Measurements from ENCODE around the gene TAGLN.

The TAGLN gene

DNA sequence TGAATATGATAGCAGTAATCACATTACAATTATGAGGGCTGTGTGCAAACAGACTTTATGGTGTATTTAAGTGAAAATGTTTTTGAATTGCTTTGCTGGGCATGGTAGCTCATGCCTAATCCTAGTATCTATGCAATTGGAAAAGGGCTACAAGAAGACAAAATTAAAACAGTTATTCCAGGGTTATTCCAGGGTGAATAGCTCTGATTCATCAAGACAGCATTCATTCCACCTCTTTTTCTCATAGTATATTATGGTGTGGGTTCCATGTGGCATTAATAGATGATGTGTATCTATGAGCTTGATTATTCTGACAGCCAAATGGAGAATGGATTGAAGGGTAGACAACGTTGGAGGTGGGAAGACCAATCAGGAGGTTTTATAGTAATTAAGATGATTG is 32.7 kb upstream of the TAGLN start:
- Histone ChIP-seq H4K20me1 (ENCODE audit: insufficient read depth, low read length) (no peaks in the 10 kb centered on the region), H3K9me2 (replicated peaks; ENCODE audit: insufficient read depth, low read length) (no peaks in the 10 kb centered on the region), H2AFZ (ENCODE audit: low read length) (no peak overlapping the region), H3K9ac (ENCODE audit: low read length) (no peak overlapping the region), H3K4me3 (ENCODE audit: low read length) (no peak overlapping the region), H3F3A (ENCODE audit: insufficient read depth, low read length) (no peaks in the 10 kb centered on the region), H3K4me1 (ENCODE audit: low read length) (no peaks in the 10 kb centered on the region), H3K9me3 (replicated peaks; ENCODE audit: insufficient read depth, low read length) (no peaks in the 10 kb centered on the region), H3K27ac (ENCODE audit: low read length) (no peak overlapping the region), H3K79me2 (ENCODE audit: low read length) (peaks cover 8% of the 10 kb centered on the region), H3K27me3 (replicated peaks; ENCODE audit: insufficient read depth, low read length) (no peaks in the 10 kb centered on the region), H3K4me2 (ENCODE audit: low read depth, low read length) (no peak overlapping the region), H3K36me3 (replicated peaks; ENCODE audit: insufficient read depth, low read length) (peaks cover 12% of the 10 kb centered on the region; the same call in 1 of the 2 replicates)
- TF ChIP-seq, protein P1, sequence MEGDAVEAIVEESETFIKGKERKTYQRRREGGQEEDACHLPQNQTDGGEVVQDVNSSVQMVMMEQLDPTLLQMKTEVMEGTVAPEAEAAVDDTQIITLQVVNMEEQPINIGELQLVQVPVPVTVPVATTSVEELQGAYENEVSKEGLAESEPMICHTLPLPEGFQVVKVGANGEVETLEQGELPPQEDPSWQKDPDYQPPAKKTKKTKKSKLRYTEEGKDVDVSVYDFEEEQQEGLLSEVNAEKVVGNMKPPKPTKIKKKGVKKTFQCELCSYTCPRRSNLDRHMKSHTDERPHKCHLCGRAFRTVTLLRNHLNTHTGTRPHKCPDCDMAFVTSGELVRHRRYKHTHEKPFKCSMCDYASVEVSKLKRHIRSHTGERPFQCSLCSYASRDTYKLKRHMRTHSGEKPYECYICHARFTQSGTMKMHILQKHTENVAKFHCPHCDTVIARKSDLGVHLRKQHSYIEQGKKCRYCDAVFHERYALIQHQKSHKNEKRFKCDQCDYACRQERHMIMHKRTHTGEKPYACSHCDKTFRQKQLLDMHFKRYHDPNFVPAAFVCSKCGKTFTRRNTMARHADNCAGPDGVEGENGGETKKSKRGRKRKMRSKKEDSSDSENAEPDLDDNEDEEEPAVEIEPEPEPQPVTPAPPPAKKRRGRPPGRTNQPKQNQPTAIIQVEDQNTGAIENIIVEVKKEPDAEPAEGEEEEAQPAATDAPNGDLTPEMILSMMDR (IDR thresholded peaks at IDR 0.05; ENCODE audit: low read length): no peak
- TF ChIP-seq EZH2phosphoT487 (IDR thresholded peaks at IDR 0.05; ENCODE audit: low read length) (no peak), EZH2 (optimal IDR thresholded peaks at IDR 0.05; ENCODE audit: low read depth, low read length) (no peak)
- DNase-seq: no peak

DNA sequence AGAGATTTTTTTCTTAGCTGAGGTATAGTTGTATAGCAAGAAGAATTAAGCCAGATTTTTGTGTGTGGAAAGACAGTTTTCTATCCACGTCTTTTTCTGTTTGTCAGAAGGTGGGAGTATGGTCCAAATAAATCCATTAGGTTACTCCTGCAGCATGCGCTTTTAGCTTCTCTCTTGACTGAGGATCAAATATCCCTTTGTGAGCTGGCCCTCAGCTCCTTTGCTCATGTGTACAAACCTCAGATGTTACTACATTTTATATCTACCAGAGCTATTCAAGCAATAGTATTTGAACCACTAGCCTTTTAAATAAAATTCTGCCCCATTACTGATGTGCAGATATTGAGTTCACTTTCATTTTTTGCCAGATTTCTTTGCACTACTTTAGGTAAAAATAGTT is 29.4 kb upstream of the TAGLN start:
- peaks cover 9% of the 10 kb centered on the region; the same call in 1 of the 2 replicates for H3K36me3 ChIP-seq (replicated peaks; ENCODE audit: insufficient read depth, low read length)
- TF ChIP-seq, protein P1 (IDR thresholded peaks at IDR 0.05; ENCODE audit: low read length): no peak
- no peak for TF ChIP-seq EZH2phosphoT487 (IDR thresholded peaks at IDR 0.05; ENCODE audit: low read length)
- H3K4me1 ChIP-seq (ENCODE audit: low read length): no peaks in the 10 kb centered on the region

DNA sequence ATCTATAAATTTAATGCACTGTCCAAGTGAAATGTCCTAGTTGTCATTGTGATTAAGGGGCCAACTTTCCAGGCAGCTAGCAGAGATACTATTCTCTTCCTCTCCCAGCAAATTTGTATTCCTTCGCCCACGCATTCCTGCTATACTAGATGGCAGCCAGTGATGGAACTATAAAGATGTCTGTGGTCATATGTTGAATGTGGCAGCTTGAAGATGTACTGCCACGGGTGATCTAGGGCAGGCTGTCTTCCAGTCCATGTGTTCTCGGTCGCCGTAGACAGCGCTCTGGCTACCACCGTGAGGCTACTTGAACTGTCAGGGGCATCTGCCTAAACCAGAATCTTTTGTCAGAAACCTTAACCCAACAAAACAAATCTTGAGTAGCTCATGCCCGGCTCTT is 29.0 kb upstream of the TAGLN start:
- peaks cover 9% of the 10 kb centered on the region; the same call in 1 of the 2 replicates for H3K36me3 ChIP-seq (replicated peaks; ENCODE audit: insufficient read depth, low read length)

More for the DNA sequence above, 29.4 kb upstream of the TAGLN start:
- no peak for DNase-seq
- no peak overlapping the region for H3K4me2 ChIP-seq (ENCODE audit: low read depth, low read length)
- no peaks in the 10 kb centered on the region for H3K9me3 ChIP-seq (replicated peaks; ENCODE audit: insufficient read depth, low read length)
- H3K27ac ChIP-seq (ENCODE audit: low read length): no peak overlapping the region
- H4K20me1 ChIP-seq (ENCODE audit: insufficient read depth, low read length): no peaks in the 10 kb centered on the region
- no peak overlapping the region for H3K4me3 ChIP-seq (ENCODE audit: low read length)
- H2AFZ ChIP-seq (ENCODE audit: low read length): no peak overlapping the region
- no peaks in the 10 kb centered on the region; the same call in 1 of the 2 replicates for H3K79me2 ChIP-seq (ENCODE audit: low read length)
- H3F3A ChIP-seq (ENCODE audit: insufficient read depth, low read length): peaks cover 7% of the 10 kb centered on the region; the same call in 1 of the 2 replicates
- H3K9ac ChIP-seq (ENCODE audit: low read length): no peak overlapping the region
- H3K27me3 ChIP-seq (replicated peaks; ENCODE audit: insufficient read depth, low read length): no peaks in the 10 kb centered on the region
- H3K9me2 ChIP-seq (replicated peaks; ENCODE audit: insufficient read depth, low read length): no peaks in the 10 kb centered on the region

More for the DNA sequence above, 29.0 kb upstream of the TAGLN start:
- H3K4me3 ChIP-seq (ENCODE audit: low read length): no peak overlapping the region
- TF ChIP-seq EZH2phosphoT487 (IDR thresholded peaks at IDR 0.05; ENCODE audit: low read length) (no peak), EZH2 (optimal IDR thresholded peaks at IDR 0.05; ENCODE audit: low read depth, low read length) (no peak)
- TF ChIP-seq, protein P1 (IDR thresholded peaks at IDR 0.05; ENCODE audit: low read length): no peak
- H3K4me1 ChIP-seq (ENCODE audit: low read length): no peaks in the 10 kb centered on the region
- H4K20me1 ChIP-seq (ENCODE audit: insufficient read depth, low read length): no peaks in the 10 kb centered on the region
- no peaks in the 10 kb centered on the region for H3K9me3 ChIP-seq (replicated peaks; ENCODE audit: insufficient read depth, low read length)
- no peak overlapping the region for H3K9ac ChIP-seq (ENCODE audit: low read length)
- peaks cover 7% of the 10 kb centered on the region; the same call in 1 of the 2 replicates for H3F3A ChIP-seq (ENCODE audit: insufficient read depth, low read length)
- no peaks in the 10 kb centered on the region; the same call in 1 of the 2 replicates for H3K79me2 ChIP-seq (ENCODE audit: low read length)
- no peaks in the 10 kb centered on the region for H3K27me3 ChIP-seq (replicated peaks; ENCODE audit: insufficient read depth, low read length)
- no peak overlapping the region for H2AFZ ChIP-seq (ENCODE audit: low read length)
- H3K4me2 ChIP-seq (ENCODE audit: low read depth, low read length): no peak overlapping the region
- no peaks in the 10 kb centered on the region for H3K9me2 ChIP-seq (replicated peaks; ENCODE audit: insufficient read depth, low read length)
- DNase-seq: no peak
- H3K27ac ChIP-seq (ENCODE audit: low read length): no peak overlapping the region

All from MM.1S (cell line).